Peyer's patch (tissue), 4 donors: ENCODE data around the gene TMEM51.

Source experiments
- POLR2A ChIP-seq, 2 donors: fragments of 450-650 bp; IDR thresholded peaks; one replicate each; pipeline ENCODE4 v1.5.1; 2017; ENCODE audit warnings: antibody characterized with exemption in 2 of 2, mild to moderate bottlenecking in 2 of 2, moderate library complexity in 2 of 2
- TF ChIP-seq, protein P1 (sequence below), 6 experiments: fragments of 450-650 bp in 4 of 6; fragments of 200-600 bp in 2 of 6; sonication (generic) in 1 of 6; IDR thresholded peaks; one replicate each; pipeline ENCODE4 v1.5.1; 2017 to 2019; ENCODE audit warnings: antibody characterized with exemption in 6 of 6, mild to moderate bottlenecking in 3 of 6, moderate library complexity in 1 of 6

DNA sequence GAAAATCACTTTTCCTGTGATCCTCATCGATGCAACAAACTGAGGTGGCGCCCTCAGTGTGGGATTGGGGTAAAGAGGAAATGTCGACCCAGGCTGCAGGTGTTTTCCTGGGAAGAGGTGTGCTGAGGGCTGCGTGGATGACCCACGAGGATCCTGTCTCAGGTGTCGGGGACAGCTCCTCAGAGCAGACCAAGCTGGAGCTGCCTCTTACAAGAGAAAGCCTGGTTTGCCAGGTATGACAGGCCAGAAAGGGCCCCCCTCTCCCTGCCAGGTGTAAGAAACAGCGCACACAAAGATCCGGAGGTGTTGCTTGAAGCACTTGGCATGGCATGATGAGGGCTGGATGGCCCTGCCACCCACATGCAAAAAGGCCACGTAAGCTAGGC, 106.1 kb downstream of the TMEM51 start:
- TF ChIP-seq, protein P1, sequence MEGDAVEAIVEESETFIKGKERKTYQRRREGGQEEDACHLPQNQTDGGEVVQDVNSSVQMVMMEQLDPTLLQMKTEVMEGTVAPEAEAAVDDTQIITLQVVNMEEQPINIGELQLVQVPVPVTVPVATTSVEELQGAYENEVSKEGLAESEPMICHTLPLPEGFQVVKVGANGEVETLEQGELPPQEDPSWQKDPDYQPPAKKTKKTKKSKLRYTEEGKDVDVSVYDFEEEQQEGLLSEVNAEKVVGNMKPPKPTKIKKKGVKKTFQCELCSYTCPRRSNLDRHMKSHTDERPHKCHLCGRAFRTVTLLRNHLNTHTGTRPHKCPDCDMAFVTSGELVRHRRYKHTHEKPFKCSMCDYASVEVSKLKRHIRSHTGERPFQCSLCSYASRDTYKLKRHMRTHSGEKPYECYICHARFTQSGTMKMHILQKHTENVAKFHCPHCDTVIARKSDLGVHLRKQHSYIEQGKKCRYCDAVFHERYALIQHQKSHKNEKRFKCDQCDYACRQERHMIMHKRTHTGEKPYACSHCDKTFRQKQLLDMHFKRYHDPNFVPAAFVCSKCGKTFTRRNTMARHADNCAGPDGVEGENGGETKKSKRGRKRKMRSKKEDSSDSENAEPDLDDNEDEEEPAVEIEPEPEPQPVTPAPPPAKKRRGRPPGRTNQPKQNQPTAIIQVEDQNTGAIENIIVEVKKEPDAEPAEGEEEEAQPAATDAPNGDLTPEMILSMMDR (IDR thresholded peaks at IDR 0.05), result no peak
- no peak for TF ChIP-seq POLR2A (IDR thresholded peaks at IDR 0.05)
